Endothelial cell of umbilical vein (primary cell): ENCODE data around the gene VGLL4. TPM values are rescaled to one million over a fixed set of nuclear protein-coding genes. Genes with fewer than 3 reads are reported as not detected.

Source experiments
- BruUV-seq: library from RNA; stranded (reverse); fragments of 400-500 nt; replicated peaks from 2 replicates; lab custom pipeline; 2021; lab: Mats Ljungman, UMichigan
- CTCF ChIA-PET: fragments of 300-600, 350-600 bp; sonication (Branson Sonifier 250); formaldehyde crosslinking; loops from one replicate; lab custom pipeline; 2021; ENCODE audit warnings: antibody characterized with exemption, inconsistent platforms; lab: Charles Lee
- POLR2A ChIA-PET: fragments of 300-600, 350-600 bp; sonication (Branson Sonifier 250); formaldehyde crosslinking; loops from one replicate; lab custom pipeline; 2021; ENCODE audit warnings: antibody characterized with exemption, inconsistent platforms; lab: Charles Lee
- DNase-seq: peaks from one replicate; pipeline ENCODE4 v3.0.0-alpha.2; 2011; ENCODE audit warnings: low read depth, low spot score
- FAIRE-seq: peaks from 2 replicates; lab custom pipeline; 2011; peaks lifted over from hg19 to GRCh38; lab: Jason Lieb, UNC
- H2AFZ ChIP-seq: 2 replicates; pipeline ENCODE4 v1.6.0; 2012; ENCODE audit warnings: low read depth, low read length, control low read depth, inconsistent platforms
- H3K27ac ChIP-seq: 2 replicates; pipeline ENCODE4 v1.5.1; 2011; ENCODE audit warnings: low read depth, mild to moderate bottlenecking, control low read depth, low read length, moderate library complexity; ENCODE audit not compliant: insufficient read depth
- H3K27me3 ChIP-seq, 2 experiments: 2 replicates each; pipeline versions ENCODE4 v1.6.0 to v1.6.1; 2011; ENCODE audit warnings: low read length in 2 of 2, mixed read lengths in 1 of 2; ENCODE audit not compliant: control insufficient read depth in 2 of 2, insufficient read depth in 2 of 2
- H3K36me3 ChIP-seq, 2 experiments: 2 replicates in 1 of 2; 3 replicates in 1 of 2; pipeline ENCODE4 v1.5.1; 2011; ENCODE audit warnings: low read length in 2 of 2, mild to moderate bottlenecking in 1 of 2, moderate library complexity in 1 of 2; ENCODE audit not compliant: control insufficient read depth in 2 of 2, insufficient read depth in 2 of 2; ENCODE audit errors: extremely low read depth in 1 of 2
- H3K4me1 ChIP-seq: 3 replicates; pipeline ENCODE4 v1.5.1; 2011; ENCODE audit warnings: mild to moderate bottlenecking, low read length; ENCODE audit not compliant: control insufficient read depth, insufficient read depth; ENCODE audit errors: extremely low read depth
- H3K4me2 ChIP-seq: 2 replicates; pipeline ENCODE4 v1.6.1; 2011; ENCODE audit warnings: low read length, control low read depth, mixed read lengths; ENCODE audit not compliant: insufficient read depth
- H3K4me3 ChIP-seq, 3 experiments: fragments of 200-600 bp in 1 of 3; sonication (generic), shearing (Covaris generic) in 1 of 3; replicated peaks in 1 of 3; 2 replicates each; pipeline ENCODE4 v1.5.1; 2011 to 2016; ENCODE audit warnings: control low read depth in 3 of 3, low read length in 3 of 3, mild to moderate bottlenecking in 2 of 3, inconsistent platforms in 1 of 3, low read depth in 1 of 3, moderate library complexity in 1 of 3; ENCODE audit not compliant: insufficient read depth in 1 of 3
- H3K79me2 ChIP-seq: 2 replicates; pipeline ENCODE4 v1.6.0; 2012; ENCODE audit warnings: low read length, inconsistent platforms; ENCODE audit not compliant: control insufficient read depth, insufficient read depth
- H3K9ac ChIP-seq: replicated peaks from 2 replicates; pipeline ENCODE3; 2011; ENCODE audit warnings: low read length, control low read depth; ENCODE audit not compliant: insufficient read depth; ENCODE audit errors: extremely low read depth
- H3K9me1 ChIP-seq: replicated peaks from 3 replicates; pipeline ENCODE4 v1.6.0; 2011; ENCODE audit warnings: mild to moderate bottlenecking, low read length; ENCODE audit not compliant: control insufficient read depth, insufficient read depth; ENCODE audit errors: extremely low read depth
- H3K9me3 ChIP-seq: replicated peaks from 2 replicates; pipeline ENCODE4 v1.5.1; 2012; ENCODE audit warnings: low read length, inconsistent platforms; ENCODE audit not compliant: control insufficient read depth, insufficient read depth
- H4K20me1 ChIP-seq: replicated peaks from 2 replicates; pipeline ENCODE3; 2011; ENCODE audit warnings: mild to moderate bottlenecking, low read length; ENCODE audit not compliant: control insufficient read depth, insufficient read depth; ENCODE audit errors: extremely low read depth
- CTCF ChIP-seq, 2 donors: IDR thresholded peaks; 1 replicate in 1 of 2; 2 replicates in 1 of 2; pipeline ENCODE4 v1.5.1; 2011; ENCODE audit warnings: low read length in 2 of 2, mild to moderate bottlenecking in 2 of 2, moderate library complexity in 2 of 2, control low read depth in 1 of 2, inconsistent platforms in 1 of 2, low read depth in 1 of 2; ENCODE audit not compliant: insufficient read depth in 1 of 2; ENCODE audit errors: extremely low read depth in 1 of 2
- FOS ChIP-seq: IDR thresholded peaks from 2 replicates; pipeline ENCODE4 v1.6.1; 2011; ENCODE audit warnings: mild to moderate bottlenecking, low read length, moderate library complexity, borderline replicate concordance; ENCODE audit not compliant: insufficient read depth
- GATA2 ChIP-seq: IDR thresholded peaks from 2 replicates; pipeline ENCODE4 v1.7.0; 2011; ENCODE audit warnings: low read depth, mild to moderate bottlenecking, moderate library complexity, mixed read lengths, low read length; ENCODE audit not compliant: insufficient read length, insufficient read depth
- JUN ChIP-seq: IDR thresholded peaks from 2 replicates; pipeline ENCODE4 v1.6.1; 2011; ENCODE audit warnings: borderline replicate concordance, low read depth; ENCODE audit not compliant: insufficient read length, insufficient read depth
- MAX ChIP-seq: IDR thresholded peaks from 2 replicates; pipeline ENCODE4 v1.6.1; 2011; ENCODE audit not compliant: insufficient read depth, insufficient read length
- MYC ChIP-seq: IDR thresholded peaks from one replicate; pipeline ENCODE4 v1.6.1; 2011; ENCODE audit warnings: mild to moderate bottlenecking, low read depth, low read length
- POLR2A ChIP-seq: IDR thresholded peaks from 2 replicates; pipeline ENCODE4 v1.6.1; 2012; ENCODE audit warnings: low read depth, mild to moderate bottlenecking, control low read depth, low read length
- POLR2AphosphoS5 ChIP-seq: IDR thresholded peaks from 2 replicates; pipeline ENCODE4 v1.6.1; 2012; ENCODE audit warnings: low read depth, mild to moderate bottlenecking, control low read depth, low read length, moderate library complexity; ENCODE audit not compliant: insufficient read depth
- dilution Hi-C: fragments of 300-500 bp; cut with MboI; formaldehyde crosslinking; loops from one replicate; pipeline ENCODE4 v1.15.0; 2019; ENCODE audit warnings: low sequenced_read_pairs; ENCODE audit not compliant: extremely low pct_ligation_motif_present
- intact Hi-C: fragments of 100-400 bp; cut with micrococcal nuclease; formaldehyde crosslinking; loops from one replicate; pipeline ENCODE4 v1.10.0; 2022
- polyA plus RNA-seq, 4 experiments: library from polyadenylated mRNA; depleted of rRNA in 3 of 4; stranded (reverse) in 3 of 4; unstranded in 1 of 4; fragments of >200 nt; gene quantifications; 2 replicates each; pipeline versions ENCODE4 v1.2.1 to v1.2.3, GENCODE V29; 2011 to 2012; ENCODE audit warnings: missing spikeins in 1 of 4
- total RNA-seq: library from RNA; stranded (reverse); gene quantifications from 2 replicates; pipeline ENCODE4 v1.2.3, GENCODE V29; 2021

Gene VGLL4
- total and polyA plus RNA-seq, 2 donors (not counting 3 experiments of a cell fraction or from before 2014, with no cell fraction given): 67.0 to 78.9 TPM

- peak; percentile 76 for DNase-seq
These were observed 85.7 kb downstream of the VGLL4 start for GRCh38 chr3:11558002-11558401.

More at GRCh38 chr3:11558002-11558401, 85.7 kb downstream of the VGLL4 start:
- H4K20me1 ChIP-seq: peaks cover 4% of the 10 kb centered on the region
- peak overlapping the region; percentile 27 for H3K4me2 ChIP-seq
- H3K36me3 ChIP-seq: peaks cover 2 to 35% of the 10 kb centered on the region in 2 experiments
- no peaks in the 10 kb centered on the region for H3K27me3 ChIP-seq
- H3K9me1 ChIP-seq: no peaks in the 10 kb centered on the region
- intact Hi-C loops: loop anchor here (1.0 to 2.0 kb wide), 6 partner anchors 10 to 179 kb away; partner anchors contain the start of gene VGLL4
- H3K9ac ChIP-seq: peak overlapping the region; percentile 20
- H3K79me2 ChIP-seq: peaks cover 63% of the 10 kb centered on the region
- ChIA-PET POLR2A (interaction anchor here (0.6 to 1.5 kb wide), 3 partner anchors 10 to 89 kb away, joined by 3 to 10 read pairs (median 5); no protein-coding TSS in a partner anchor), CTCF (interaction anchor here (0.8 to 2.4 kb wide), 5 partner anchors 10 to 178 kb away, joined by 3 to 20 read pairs (median 6); partner anchors contain the start of gene VGLL4)
- FAIRE-seq: peak; percentile 94
- TF ChIP-seq POLR2A (no peak), MAX (no peak), POLR2AphosphoS5 (no peak), JUN (peak; percentile 63), GATA2 (no peak), MYC (no peak), FOS (peak; percentile 66), CTCF (IDR thresholded peaks at IDR 0.05; ENCODE audit: extremely low read depth in 1 of 2, insufficient read depth in 1 of 2, low read depth in 1 of 2, low read length in 2 of 2) (no peak)
- no TSS peak for BruUV-seq
- no peak overlapping the region for H2AFZ ChIP-seq
- peaks cover 51% of the 10 kb centered on the region for H3K4me1 ChIP-seq
- H3K27ac ChIP-seq: peak overlapping the region; percentile 78
- H3K4me3 ChIP-seq: no peak overlapping the region
- dilution Hi-C loops: no loop called here
- no peaks in the 10 kb centered on the region for H3K9me3 ChIP-seq
